ENCODE data around the gene NPLOC4. TPM values are rescaled to one million over a fixed set of nuclear protein-coding genes. Genes with fewer than 3 reads are reported as not detected.

The NPLOC4 gene
- total RNA-seq, 1 donor from 2014 or later = 44.1 TPM

GRCh38 chr17:81655378-81656117, 18.6 kb upstream of the NPLOC4 start:
- peak overlapping the region; percentile 25 for H3K27ac Mint-ChIP-seq
- H3F3A ChIP-seq (ENCODE audit: low read depth) = no peaks in the 10 kb centered on the region
- peak overlapping the region; percentile 13 for H3K4me3 Mint-ChIP-seq
- H3K4me1 Mint-ChIP-seq = peaks cover 15% of the 10 kb centered on the region
- no peaks in the 10 kb centered on the region for H3K36me3 ChIP-seq
- peak; percentile 34 for DNase-seq (ENCODE audit: low spot score)
- H3K27me3 Mint-ChIP-seq (ENCODE audit: insufficient read depth, low read depth) = peaks cover 4% of the 10 kb centered on the region
- no peak for TF ChIP-seq EZH2phosphoT487 (IDR thresholded peaks at IDR 0.05)
- TF ChIP-seq EZH2 (IDR thresholded peaks at IDR 0.05) = no peak
- TF ChIP-seq, protein P1, sequence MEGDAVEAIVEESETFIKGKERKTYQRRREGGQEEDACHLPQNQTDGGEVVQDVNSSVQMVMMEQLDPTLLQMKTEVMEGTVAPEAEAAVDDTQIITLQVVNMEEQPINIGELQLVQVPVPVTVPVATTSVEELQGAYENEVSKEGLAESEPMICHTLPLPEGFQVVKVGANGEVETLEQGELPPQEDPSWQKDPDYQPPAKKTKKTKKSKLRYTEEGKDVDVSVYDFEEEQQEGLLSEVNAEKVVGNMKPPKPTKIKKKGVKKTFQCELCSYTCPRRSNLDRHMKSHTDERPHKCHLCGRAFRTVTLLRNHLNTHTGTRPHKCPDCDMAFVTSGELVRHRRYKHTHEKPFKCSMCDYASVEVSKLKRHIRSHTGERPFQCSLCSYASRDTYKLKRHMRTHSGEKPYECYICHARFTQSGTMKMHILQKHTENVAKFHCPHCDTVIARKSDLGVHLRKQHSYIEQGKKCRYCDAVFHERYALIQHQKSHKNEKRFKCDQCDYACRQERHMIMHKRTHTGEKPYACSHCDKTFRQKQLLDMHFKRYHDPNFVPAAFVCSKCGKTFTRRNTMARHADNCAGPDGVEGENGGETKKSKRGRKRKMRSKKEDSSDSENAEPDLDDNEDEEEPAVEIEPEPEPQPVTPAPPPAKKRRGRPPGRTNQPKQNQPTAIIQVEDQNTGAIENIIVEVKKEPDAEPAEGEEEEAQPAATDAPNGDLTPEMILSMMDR (IDR thresholded peaks at IDR 0.05) = no peak
- no peaks in the 10 kb centered on the region for H3K4me1 ChIP-seq
- no peaks in the 10 kb centered on the region for H3K9me3 Mint-ChIP-seq
- no peak overlapping the region for H3K9ac ChIP-seq
- no peaks in the 10 kb centered on the region for H3K9me3 ChIP-seq (ENCODE audit: low read depth)
- no peak overlapping the region for H2AFZ ChIP-seq (replicated peaks)
- no peaks in the 10 kb centered on the region for H3K36me3 Mint-ChIP-seq
- H4K20me1 ChIP-seq (ENCODE audit: low read depth) = no peaks in the 10 kb centered on the region
- no peak overlapping the region for H3K27ac ChIP-seq
- H3K4me2 ChIP-seq = no peak overlapping the region
- no peaks in the 10 kb centered on the region for H3K27me3 ChIP-seq
- H3K79me2 ChIP-seq (ENCODE audit: low read depth) = no peaks in the 10 kb centered on the region
- no peak overlapping the region for H3K4me3 ChIP-seq

- Mint-ChIP-seq H3K27me3 (ENCODE audit: insufficient read depth, low read depth) (peaks cover 16% of the 10 kb centered on the region), H3K4me3 (no peak overlapping the region), H3K4me1 (peaks cover 15% of the 10 kb centered on the region), H3K9me3 (peaks cover 3% of the 10 kb centered on the region), H3K27ac (peak overlapping the region; percentile 57), H3K36me3 (no peaks in the 10 kb centered on the region)
- Histone ChIP-seq H2AFZ (replicated peaks) (no peak overlapping the region), H3K36me3 (no peaks in the 10 kb centered on the region), H3K9ac (no peak overlapping the region), H3K27me3 (peaks cover 11% of the 10 kb centered on the region), H3K4me1 (no peaks in the 10 kb centered on the region), H3K9me3 (ENCODE audit: low read depth) (no peaks in the 10 kb centered on the region), H3K4me2 (peak overlapping the region; percentile 31), H3K27ac (no peak overlapping the region), H4K20me1 (ENCODE audit: low read depth) (no peaks in the 10 kb centered on the region), H3K79me2 (ENCODE audit: low read depth) (no peaks in the 10 kb centered on the region), H3K4me3 (no peak overlapping the region), H3F3A (ENCODE audit: low read depth) (no peaks in the 10 kb centered on the region)
- DNase-seq (ENCODE audit: low spot score) = no peak
- TF ChIP-seq, protein P1 (IDR thresholded peaks at IDR 0.05) = no peak
- TF ChIP-seq EZH2phosphoT487 (IDR thresholded peaks at IDR 0.05) (no peak), EZH2 (IDR thresholded peaks at IDR 0.05) (no peak)
These were observed 16.2 kb upstream of the NPLOC4 start for GRCh38 chr17:81652906-81653771.

GRCh38 chr17:81651692-81652091, 14.8 kb upstream of the NPLOC4 start:
- Histone ChIP-seq H4K20me1 (ENCODE audit: low read depth) (no peaks in the 10 kb centered on the region), H3K27me3 (peaks cover 19% of the 10 kb centered on the region), H3K79me2 (ENCODE audit: low read depth) (no peaks in the 10 kb centered on the region), H3K36me3 (no peaks in the 10 kb centered on the region), H3K27ac (no peak overlapping the region), H3K4me1 (no peaks in the 10 kb centered on the region), H3K4me3 (no peak overlapping the region), H3K4me2 (no peak overlapping the region), H2AFZ (replicated peaks) (no peak overlapping the region), H3K9me3 (ENCODE audit: low read depth) (no peaks in the 10 kb centered on the region), H3K9ac (no peak overlapping the region), H3F3A (ENCODE audit: low read depth) (no peaks in the 10 kb centered on the region)
- no peaks in the 10 kb centered on the region for H3K36me3 Mint-ChIP-seq
- peaks cover 24% of the 10 kb centered on the region for H3K27me3 Mint-ChIP-seq (ENCODE audit: insufficient read depth, low read depth)
- peaks cover 15% of the 10 kb centered on the region for H3K4me1 Mint-ChIP-seq
- DNase-seq (ENCODE audit: low spot score) = no peak
- TF ChIP-seq, protein P1 (IDR thresholded peaks at IDR 0.05) = no peak
- no peak for TF ChIP-seq EZH2 (IDR thresholded peaks at IDR 0.05)
- TF ChIP-seq EZH2phosphoT487 (IDR thresholded peaks at IDR 0.05) = no peak
- peak overlapping the region; percentile 4 for H3K4me3 Mint-ChIP-seq
- peak overlapping the region; percentile 19 for H3K27ac Mint-ChIP-seq
- H3K9me3 Mint-ChIP-seq = peaks cover 3% of the 10 kb centered on the region

All from neural progenitor cell (in vitro differentiated cells).